Karpas-422 (cell line): ENCODE measurements around the gene PCMTD2. TPM values are rescaled to one million over a fixed set of nuclear protein-coding genes. Genes with fewer than 3 reads are reported as not detected.

Experiments used
- DNase-seq: peaks from one replicate; pipeline ENCODE4 v3.0.0-alpha.2; 2015
- H2AFZ ChIP-seq: fragments of 200-600 bp; sonication (generic); 2 replicates; pipeline ENCODE4 v1.6.1; 2014; ENCODE audit warnings: antibody characterized with exemption, low read length, mixed read lengths
- H3K27ac ChIP-seq: fragments of 200-600 bp; sonication (generic); 2 replicates; pipeline ENCODE4 v1.5.1; 2014; ENCODE audit warnings: mild to moderate bottlenecking, low read length, moderate library complexity
- H3K27me3 ChIP-seq: fragments of 200-600 bp; sonication (generic); 2 replicates; pipeline ENCODE4 v1.6.1; 2014; ENCODE audit warnings: low read length, mixed read lengths
- H3K36me3 ChIP-seq: fragments of 200-600 bp; sonication (generic); 2 replicates; pipeline ENCODE4 v1.6.1; 2014; ENCODE audit warnings: low read length, mixed read lengths; ENCODE audit not compliant: insufficient read depth
- H3K4me1 ChIP-seq: fragments of 200-600 bp; sonication (generic); 2 replicates; pipeline ENCODE4 v1.6.1; 2014; ENCODE audit warnings: mild to moderate bottlenecking, low read length, mixed read lengths
- H3K4me2 ChIP-seq: fragments of 200-600 bp; sonication (generic); 2 replicates; pipeline ENCODE4 v1.6.1; 2014; ENCODE audit warnings: low read length, low read depth, mild to moderate bottlenecking; ENCODE audit not compliant: poor library complexity, severe bottlenecking
- H3K4me3 ChIP-seq: fragments of 200-600 bp; sonication (generic); 2 replicates; pipeline ENCODE4 v1.5.1; 2014; ENCODE audit warnings: mild to moderate bottlenecking, antibody characterized with exemption, low read length, mixed read lengths
- H3K79me2 ChIP-seq: fragments of 200-600 bp; sonication (generic); 2 replicates; pipeline ENCODE4 v1.6.1; 2014; ENCODE audit warnings: mild to moderate bottlenecking, low read length, mixed read lengths
- H3K9ac ChIP-seq: fragments of 200-600 bp; sonication (generic); 2 replicates; pipeline ENCODE4 v1.6.0; 2014; ENCODE audit warnings: low read length
- H3K9me2 ChIP-seq: fragments of 200-600 bp; sonication (generic), shearing (Covaris generic); replicated peaks from 2 replicates; pipeline ENCODE4 v1.6.0; 2014; ENCODE audit warnings: mild to moderate bottlenecking, low read length, moderate library complexity; ENCODE audit not compliant: insufficient read depth
- H3K9me3 ChIP-seq: fragments of 300-700, 200-600 bp; sonication (generic); 2 replicates; pipeline ENCODE4 v1.6.1; 2014; ENCODE audit warnings: low read length, mixed read lengths
- H4K20me1 ChIP-seq: fragments of 200-600 bp; sonication (generic); 2 replicates; pipeline ENCODE4 v1.6.1; 2014; ENCODE audit warnings: mild to moderate bottlenecking, antibody characterized with exemption, low read length, low read depth; ENCODE audit not compliant: insufficient read depth
- total RNA-seq: library from RNA; depleted of rRNA; stranded (reverse); fragments of >200 nt; shearing (Covaris generic); gene quantifications from 2 replicates; pipeline ENCODE4 v1.2.3, GENCODE V29; 2014; ENCODE audit warnings: low replicate concordance

Gene PCMTD2
- total RNA-seq, 1 experiment from 2014 or later, result 92.7 TPM

DNA sequence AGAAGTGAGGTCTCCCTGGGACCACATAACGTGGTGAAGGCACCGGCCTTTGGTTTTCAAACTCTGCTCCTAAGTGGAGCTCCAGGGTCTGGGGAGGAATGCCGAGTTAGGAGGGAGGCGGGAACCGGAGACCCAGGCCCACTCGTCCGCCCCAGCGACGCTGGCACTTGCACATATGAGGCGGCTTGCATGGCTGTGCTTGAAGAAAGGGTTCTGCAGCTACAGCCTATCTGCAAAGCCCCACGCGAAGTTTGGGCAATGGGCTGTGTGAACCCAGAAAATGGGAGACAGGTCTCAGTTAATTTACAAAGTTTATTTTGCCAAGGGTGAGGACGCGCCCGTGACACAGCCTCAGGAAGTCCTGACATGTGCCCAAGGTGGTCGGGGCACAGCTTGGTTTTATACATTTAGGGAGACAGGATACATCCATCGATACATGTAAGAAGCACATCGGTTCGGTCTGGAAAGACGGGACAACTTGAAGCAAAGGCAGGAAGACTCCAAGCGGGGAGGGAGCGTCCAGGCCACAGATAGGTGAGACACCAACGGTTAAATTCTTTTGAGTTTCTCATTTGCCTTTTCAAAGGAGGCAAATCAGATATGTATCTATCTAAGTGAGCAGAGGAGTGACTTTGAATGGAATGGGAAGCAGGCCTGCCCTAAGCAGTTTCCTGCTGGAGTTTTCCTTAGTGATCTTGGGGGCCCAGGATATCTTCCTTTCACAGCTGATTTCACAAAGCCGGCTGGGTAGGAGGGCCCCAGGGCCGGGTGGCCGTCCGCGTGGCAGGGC lies 782 bp upstream of the PCMTD2 start:
- Histone ChIP-seq H3K4me3 (peak overlapping the region; percentile 78), H4K20me1 (0 out of 2 replicates have a peak, but pooled peaks cover under 1% of the 10 kb centered on the region), H3K79me2 (peaks cover 41% of the 10 kb centered on the region), H3K9me2 (no peaks in the 10 kb centered on the region), H3K9ac (peak overlapping the region; percentile 82), H2AFZ (peak overlapping the region; percentile 98), H3K27ac (no peak overlapping the region), H3K36me3 (no peaks in the 10 kb centered on the region), H3K9me3 (no peaks in the 10 kb centered on the region), H3K27me3 (no peaks in the 10 kb centered on the region), H3K4me2 (peak overlapping the region; percentile 89), H3K4me1 (peaks cover 37% of the 10 kb centered on the region)
- peak; percentile 43 for DNase-seq

DNA sequence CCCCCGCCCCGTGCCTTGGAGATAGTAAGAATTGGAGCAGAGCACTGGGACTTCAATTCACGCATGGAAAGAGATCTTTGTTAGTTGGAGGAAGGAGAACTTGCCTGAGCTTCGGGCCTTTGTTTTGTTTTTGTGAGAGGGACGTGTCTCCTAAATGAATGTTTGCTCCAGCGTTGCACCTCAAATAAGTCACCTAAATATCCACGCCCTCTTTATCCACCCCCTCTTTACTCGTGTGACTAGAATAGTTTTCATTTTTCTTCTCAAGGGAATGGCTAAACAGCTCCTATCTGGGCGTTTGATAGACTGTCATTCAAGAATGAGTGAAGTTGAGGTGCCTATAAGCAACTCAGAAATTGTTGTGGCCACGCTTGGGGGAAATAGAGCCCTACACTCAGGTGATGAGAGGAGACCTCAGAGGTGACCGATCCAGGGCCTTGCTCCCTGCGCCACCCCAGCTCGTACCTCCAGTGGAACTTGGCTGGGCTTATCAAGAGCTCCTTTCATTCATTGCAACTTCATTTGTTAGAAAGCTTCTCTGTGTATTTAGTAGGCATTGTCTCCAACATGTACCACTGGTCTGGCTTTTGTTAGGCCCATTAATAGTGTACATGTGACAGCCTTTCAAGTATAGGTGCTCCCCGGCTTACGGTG lies 861 bp downstream of the PCMTD2 start:
- peaks cover 48% of the 10 kb centered on the region for H3K79me2 ChIP-seq
- peak overlapping the region; percentile 17; the same call in 1 of the 2 replicates for H3K27ac ChIP-seq
- H3K4me1 ChIP-seq, result peaks cover 37% of the 10 kb centered on the region
- no peaks in the 10 kb centered on the region for H3K9me3 ChIP-seq
- H3K9me2 ChIP-seq, result no peaks in the 10 kb centered on the region
- H3K27me3 ChIP-seq, result no peaks in the 10 kb centered on the region
- peak overlapping the region; percentile 89 for H3K4me2 ChIP-seq
- no peaks in the 10 kb centered on the region for H3K36me3 ChIP-seq
- H4K20me1 ChIP-seq, result 0 out of 2 replicates have a peak, but pooled peaks cover 4% of the 10 kb centered on the region
- peak overlapping the region; percentile 84 for H3K9ac ChIP-seq
- H2AFZ ChIP-seq, result no peak overlapping the region
- peak overlapping the region; percentile 78 for H3K4me3 ChIP-seq
- peak; percentile 56 for DNase-seq

DNA sequence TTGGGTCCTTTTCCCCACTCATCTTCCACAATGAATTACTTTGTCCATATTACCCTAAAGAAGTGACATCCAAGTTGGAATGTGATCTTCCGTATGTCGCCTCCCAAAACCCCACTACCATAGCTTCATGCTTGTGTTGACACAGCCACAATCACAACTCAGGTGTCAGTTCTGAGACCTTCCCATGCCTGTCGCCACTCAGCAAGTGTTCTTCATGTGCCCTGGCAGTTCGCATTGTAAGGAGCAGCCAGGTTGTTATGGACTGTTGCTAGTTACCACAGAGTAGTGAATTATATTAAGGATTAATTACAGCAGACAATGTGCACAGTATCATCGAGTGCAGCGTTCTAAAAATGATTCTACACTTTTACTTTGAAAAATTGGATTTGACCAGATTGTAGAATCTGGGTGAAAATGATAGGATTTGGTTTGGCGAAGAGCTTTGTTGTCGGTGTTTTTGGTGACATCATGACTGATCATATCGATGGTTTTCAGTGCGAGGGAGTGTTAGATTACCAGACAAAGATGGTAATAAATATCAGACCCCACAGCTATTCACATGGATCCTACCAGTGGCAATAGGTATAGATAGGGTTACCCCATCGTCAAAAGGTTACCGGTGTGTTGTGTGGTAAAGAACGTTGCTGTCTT lies 1.7 kb downstream of the PCMTD2 start:
- H3K4me1 ChIP-seq, result peaks cover 37% of the 10 kb centered on the region
- H3K36me3 ChIP-seq, result no peaks in the 10 kb centered on the region
- no peak overlapping the region for H3K27ac ChIP-seq
- H4K20me1 ChIP-seq, result 0 out of 2 replicates have a peak, but pooled peaks cover 4% of the 10 kb centered on the region
- DNase-seq, result no peak
- no peak overlapping the region for H2AFZ ChIP-seq
- H3K4me2 ChIP-seq, result peak overlapping the region; percentile 89
- H3K79me2 ChIP-seq, result peaks cover 48% of the 10 kb centered on the region
- H3K9me3 ChIP-seq, result no peaks in the 10 kb centered on the region
- H3K9ac ChIP-seq, result peak overlapping the region; percentile 84
- no peaks in the 10 kb centered on the region for H3K27me3 ChIP-seq
- H3K4me3 ChIP-seq, result peak overlapping the region; percentile 78
- H3K9me2 ChIP-seq, result no peaks in the 10 kb centered on the region

DNA sequence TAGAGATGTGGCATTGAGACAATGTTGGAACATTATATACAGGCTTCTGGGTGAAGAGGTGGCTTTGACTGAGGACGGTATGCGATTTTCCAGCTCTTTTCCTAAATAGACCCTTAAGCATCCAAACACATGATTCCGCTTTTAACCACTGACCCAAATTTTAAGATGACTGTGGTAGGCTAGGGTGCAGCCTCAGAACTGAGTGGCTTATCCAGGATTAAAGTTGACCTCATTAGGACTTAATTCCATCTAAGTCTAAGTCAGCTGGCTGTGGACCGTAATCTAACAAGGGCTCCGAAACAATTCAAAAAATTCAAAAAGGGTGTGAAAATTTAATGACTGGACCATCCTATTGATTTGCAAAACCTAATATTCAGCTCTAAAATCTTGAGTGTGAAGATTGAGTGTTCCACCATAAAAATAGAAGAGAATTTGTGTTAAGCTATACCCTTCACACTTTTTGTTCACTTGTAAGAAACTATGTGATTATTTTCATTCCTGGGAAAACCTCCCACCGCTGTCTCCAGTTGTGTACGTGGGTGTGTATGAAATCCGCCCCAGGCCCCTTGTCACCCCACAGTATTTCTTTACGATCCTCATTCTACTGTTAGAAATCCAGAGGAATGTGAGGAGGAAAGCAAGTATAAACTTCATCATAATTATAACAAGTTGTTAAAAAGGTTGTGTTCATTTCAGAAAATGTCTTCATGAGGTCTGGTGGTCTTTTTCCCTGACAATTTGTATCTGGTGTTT lies 2.7 kb downstream of the PCMTD2 start:
- H2AFZ ChIP-seq, result no peak overlapping the region
- H3K9ac ChIP-seq, result no peak overlapping the region
- no peaks in the 10 kb centered on the region for H3K27me3 ChIP-seq
- peaks cover 51% of the 10 kb centered on the region for H3K79me2 ChIP-seq
- no peak overlapping the region for H3K4me3 ChIP-seq
- H3K9me3 ChIP-seq, result no peaks in the 10 kb centered on the region
- H3K36me3 ChIP-seq, result no peaks in the 10 kb centered on the region
- H3K27ac ChIP-seq, result no peak overlapping the region
- 0 out of 2 replicates have a peak, but pooled peaks cover 4% of the 10 kb centered on the region for H4K20me1 ChIP-seq
- no peak for DNase-seq
- H3K4me2 ChIP-seq, result peak overlapping the region; percentile 89
- H3K9me2 ChIP-seq, result no peaks in the 10 kb centered on the region
- peaks cover 32% of the 10 kb centered on the region for H3K4me1 ChIP-seq

DNA sequence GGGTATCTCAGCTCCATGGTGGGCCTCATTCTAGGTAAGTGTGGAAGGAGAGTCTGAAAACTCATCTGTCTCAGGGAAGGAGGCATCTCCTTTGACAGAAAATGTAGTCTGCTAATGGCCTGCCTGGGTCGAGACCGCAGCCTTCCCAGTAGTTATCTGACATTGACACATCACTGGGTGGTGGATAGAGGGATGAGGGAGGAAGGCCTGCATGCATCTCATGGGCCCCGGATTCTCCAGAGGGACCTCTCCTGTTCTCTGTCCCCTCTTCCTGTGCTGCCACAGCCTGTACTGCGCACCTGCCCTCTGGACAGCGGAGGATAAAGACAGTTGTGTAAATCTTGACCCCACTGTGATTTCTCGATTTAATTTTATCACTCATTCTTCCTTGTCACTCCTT lies 4.7 kb downstream of the PCMTD2 start:
- Histone ChIP-seq H3K9ac (no peak overlapping the region), H3K4me3 (no peak overlapping the region), H3K27me3 (no peaks in the 10 kb centered on the region), H3K79me2 (peaks cover 66% of the 10 kb centered on the region), H3K4me1 (peaks cover 31% of the 10 kb centered on the region), H3K4me2 (no peak overlapping the region), H3K9me2 (no peaks in the 10 kb centered on the region), H3K36me3 (peaks cover 12% of the 10 kb centered on the region), H3K9me3 (no peaks in the 10 kb centered on the region), H2AFZ (no peak overlapping the region), H3K27ac (no peak overlapping the region), H4K20me1 (0 out of 2 replicates have a peak, but pooled peaks cover 4% of the 10 kb centered on the region)
- DNase-seq, result no peak

DNA sequence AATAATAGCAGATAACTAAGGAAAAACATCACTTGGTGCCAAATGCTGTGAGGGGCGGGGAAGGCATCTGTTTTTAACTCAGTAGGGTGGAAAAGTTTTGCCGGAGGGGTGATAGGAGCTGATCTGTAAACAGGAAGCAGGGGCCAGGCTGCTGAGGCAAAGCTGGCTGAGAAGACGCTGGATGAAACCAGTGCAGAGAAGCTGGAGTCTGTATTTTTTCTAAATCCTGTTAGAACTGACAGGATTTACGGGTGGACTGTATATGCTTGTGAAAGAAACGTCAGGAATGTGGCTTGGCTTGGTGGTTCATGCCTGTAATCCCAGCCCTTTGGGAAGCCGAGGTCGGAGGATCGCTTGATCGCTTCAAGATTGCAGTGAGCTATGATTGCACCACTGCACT lies 5.6 kb downstream of the PCMTD2 start:
- H3K27ac ChIP-seq, result no peak overlapping the region
- no peak for DNase-seq

DNA sequence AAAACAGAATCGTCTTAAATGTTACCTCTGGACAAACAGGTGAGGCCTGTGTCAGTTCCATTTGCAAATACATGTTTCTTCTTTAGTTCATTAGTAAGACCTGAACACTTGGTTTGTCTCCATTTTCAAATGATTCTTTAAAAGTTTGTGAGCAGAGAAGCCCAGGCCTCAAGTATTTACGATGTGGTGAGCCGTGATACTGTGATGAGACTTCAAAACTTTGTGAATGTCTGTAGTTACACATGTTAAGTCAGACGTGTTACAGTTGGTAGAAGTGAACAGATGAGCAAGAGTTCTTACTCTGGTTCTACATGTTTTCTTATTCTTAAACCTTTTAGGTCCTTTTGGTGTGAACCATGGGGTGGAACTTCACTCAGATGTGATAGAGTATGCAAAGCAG lies 8.5 kb downstream of the PCMTD2 start:
- Histone ChIP-seq H3K9ac (no peak overlapping the region), H3K9me2 (no peaks in the 10 kb centered on the region), H3K27ac (no peak overlapping the region), H3K4me2 (no peak overlapping the region), H2AFZ (no peak overlapping the region), H3K9me3 (peaks cover 6% of the 10 kb centered on the region), H3K4me1 (peaks cover 6% of the 10 kb centered on the region), H3K27me3 (no peaks in the 10 kb centered on the region), H3K36me3 (peaks cover 44% of the 10 kb centered on the region), H3K79me2 (peaks cover 44% of the 10 kb centered on the region), H4K20me1 (0 out of 2 replicates have a peak, but pooled peaks cover 4% of the 10 kb centered on the region), H3K4me3 (no peak overlapping the region)
- no peak for DNase-seq

More for the DNA sequence above, 5.6 kb downstream of the PCMTD2 start:
- H3K9me3 ChIP-seq, result no peaks in the 10 kb centered on the region
- no peaks in the 10 kb centered on the region for H3K9me2 ChIP-seq
- H3K9ac ChIP-seq, result no peak overlapping the region
- H3K4me1 ChIP-seq, result peaks cover 30% of the 10 kb centered on the region
- no peak overlapping the region for H3K4me3 ChIP-seq
- H2AFZ ChIP-seq, result no peak overlapping the region
- H3K27me3 ChIP-seq, result no peaks in the 10 kb centered on the region
- H3K79me2 ChIP-seq, result peaks cover 64% of the 10 kb centered on the region
- 0 out of 2 replicates have a peak, but pooled peaks cover 4% of the 10 kb centered on the region for H4K20me1 ChIP-seq
- no peak overlapping the region for H3K4me2 ChIP-seq
- peaks cover 18% of the 10 kb centered on the region for H3K36me3 ChIP-seq
